Body of pancreas (tissue), 4 donors: ENCODE data around the gene SYNE2.

Source experiments
- CTCF ChIP-seq, 7 experiments: fragments of 450-650 bp in 4 of 7; fragments of 200-600 bp in 3 of 7; sonication (generic) in 3 of 7; IDR thresholded peaks; one replicate each; pipeline ENCODE4 v1.5.1; 2016 to 2019; ENCODE audit warnings: antibody characterized with exemption in 7 of 7
- POLR2A ChIP-seq, 3 donors: fragments of 450-650 bp; IDR thresholded peaks; one replicate each; pipeline ENCODE4 v1.6.1; 2016; ENCODE audit warnings: antibody characterized with exemption in 3 of 3, mild to moderate bottlenecking in 2 of 3

- TF ChIP-seq CTCF (IDR thresholded peaks at IDR 0.05) = no peak
- peak in 1 of 3 donors; percentile 21 for TF ChIP-seq POLR2A (IDR thresholded peaks at IDR 0.05)
These were observed 361.2 kb downstream of the SYNE2 start for GRCh38 chr14:64213853-64214570.
